ENCODE data around the gene NPY5R. TPM values are rescaled to one million over a fixed set of nuclear protein-coding genes. Genes with fewer than 3 reads are reported as not detected.

NPY5R gene
- total RNA-seq = not detected

GRCh38 chr4:163343604-163344146, at the start of gene NPY5R:
NPY5R (plus strand) TSS chr4:163343892; CDS start chr4:163350274, 6,382 bp downstream.
- Mint-ChIP-seq H3K27me3 (ENCODE audit: low read depth) (peaks cover 37% of the 10 kb centered on the region), H3K36me3 (ENCODE audit: insufficient read depth) (no peaks in the 10 kb centered on the region), H3K4me3 (no peak within 1 kb of the TSS), H3K9me3 (no peaks in the 10 kb centered on the region), H3K4me1 (ENCODE audit: low read depth) (no peaks in the 10 kb centered on the region)
- ATAC-seq (peak in 1 of 2 donors; percentile 40), DNase-seq (no peak)

- Mint-ChIP-seq H3K4me3 (no peak overlapping the region), H3K27me3 (ENCODE audit: low read depth) (peaks cover 4% of the 10 kb centered on the region), H3K4me1 (ENCODE audit: low read depth) (no peaks in the 10 kb centered on the region), H3K36me3 (ENCODE audit: insufficient read depth) (no peaks in the 10 kb centered on the region), H3K9me3 (no peaks in the 10 kb centered on the region)
- no peak for ATAC-seq
- DNase-seq = no peak
Measured at GRCh38 chr4:163295138-163295537, 48.6 kb upstream of the NPY5R start.

- no peaks in the 10 kb centered on the region for H3K4me1 Mint-ChIP-seq (ENCODE audit: low read depth)
- DNase-seq (no peak), ATAC-seq (no peak)
- H3K36me3 Mint-ChIP-seq (ENCODE audit: insufficient read depth) = no peaks in the 10 kb centered on the region
- H3K4me3 Mint-ChIP-seq = no peak overlapping the region
- H3K9me3 Mint-ChIP-seq = no peaks in the 10 kb centered on the region
- no peaks in the 10 kb centered on the region for H3K27me3 Mint-ChIP-seq (ENCODE audit: low read depth)
Measured at GRCh38 chr4:163300445-163300844, 43.2 kb upstream of the NPY5R start.

- no peaks in the 10 kb centered on the region for H3K4me1 Mint-ChIP-seq (ENCODE audit: low read depth)
- no peaks in the 10 kb centered on the region for H3K36me3 Mint-ChIP-seq (ENCODE audit: insufficient read depth)
- H3K9me3 Mint-ChIP-seq = no peaks in the 10 kb centered on the region
- H3K27me3 Mint-ChIP-seq (ENCODE audit: low read depth) = no peaks in the 10 kb centered on the region
- no peak for DNase-seq
- ATAC-seq = no peak
- H3K4me3 Mint-ChIP-seq = no peak overlapping the region
Measured at GRCh38 chr4:163303069-163303468, 40.6 kb upstream of the NPY5R start.

GRCh38 chr4:163309466-163309865, 34.2 kb upstream of the NPY5R start:
- H3K27me3 Mint-ChIP-seq (ENCODE audit: low read depth) = no peaks in the 10 kb centered on the region
- H3K4me1 Mint-ChIP-seq (ENCODE audit: low read depth) = no peaks in the 10 kb centered on the region
- ATAC-seq = no peak
- no peak overlapping the region for H3K4me3 Mint-ChIP-seq
- no peaks in the 10 kb centered on the region for H3K9me3 Mint-ChIP-seq
- H3K36me3 Mint-ChIP-seq (ENCODE audit: insufficient read depth) = no peaks in the 10 kb centered on the region
- DNase-seq = no peak

GRCh38 chr4:163317110-163317509, 26.6 kb upstream of the NPY5R start:
- no peak for ATAC-seq
- DNase-seq = no peak
- Mint-ChIP-seq H3K36me3 (ENCODE audit: insufficient read depth) (no peaks in the 10 kb centered on the region), H3K27me3 (ENCODE audit: low read depth) (no peaks in the 10 kb centered on the region), H3K9me3 (peaks cover 38% of the 10 kb centered on the region), H3K4me3 (no peak overlapping the region), H3K4me1 (ENCODE audit: low read depth) (no peaks in the 10 kb centered on the region)

GRCh38 chr4:163330916-163331628, 12.6 kb upstream of the NPY5R start:
- peaks cover 14% of the 10 kb centered on the region for H3K4me1 Mint-ChIP-seq (ENCODE audit: low read depth)
- no peak overlapping the region for H3K4me3 Mint-ChIP-seq

GRCh38 chr4:163331629-163332376, 11.9 kb upstream of the NPY5R start:
- H3K4me1 Mint-ChIP-seq (ENCODE audit: low read depth) = peaks cover 14% of the 10 kb centered on the region
- peak in 1 of 2 donors; percentile 37 for ATAC-seq
- H3K9me3 Mint-ChIP-seq = no peaks in the 10 kb centered on the region
- no peak overlapping the region for H3K4me3 Mint-ChIP-seq
- DNase-seq = no peak
- no peaks in the 10 kb centered on the region for H3K36me3 Mint-ChIP-seq (ENCODE audit: insufficient read depth)
- H3K27me3 Mint-ChIP-seq (ENCODE audit: low read depth) = peaks cover 50% of the 10 kb centered on the region

More at GRCh38 chr4:163330916-163331628, 12.6 kb upstream of the NPY5R start:
- Mint-ChIP-seq H3K36me3 (ENCODE audit: insufficient read depth) (no peaks in the 10 kb centered on the region), H3K27me3 (ENCODE audit: low read depth) (peaks cover 48% of the 10 kb centered on the region), H3K9me3 (no peaks in the 10 kb centered on the region)
- DNase-seq (no peak), ATAC-seq (no peak)

GRCh38 chr4:163332526-163333406, 10.9 kb upstream of the NPY5R start, which contains the start of gene NPY1R:
NPY1R (minus strand) TSS chr4:163332596; CDS start chr4:163326554, 6,042 bp downstream.
- H3K4me1 Mint-ChIP-seq (ENCODE audit: low read depth) = peaks cover 14% of the 10 kb centered on the region
- no peaks in the 10 kb centered on the region for H3K36me3 Mint-ChIP-seq (ENCODE audit: insufficient read depth)
- H3K4me3 Mint-ChIP-seq = peak within 1 kb of the TSS; percentile 37
- peaks cover 57% of the 10 kb centered on the region for H3K27me3 Mint-ChIP-seq (ENCODE audit: low read depth)
- H3K9me3 Mint-ChIP-seq = no peaks in the 10 kb centered on the region
- no peak for DNase-seq
- peak; percentile 52 to 60 for ATAC-seq

- H3K9me3 Mint-ChIP-seq = no peaks in the 10 kb centered on the region
- no peak for DNase-seq
- H3K4me1 Mint-ChIP-seq (ENCODE audit: low read depth) = peaks cover 14% of the 10 kb centered on the region
- no peak for ATAC-seq
- H3K36me3 Mint-ChIP-seq (ENCODE audit: insufficient read depth) = no peaks in the 10 kb centered on the region
- peaks cover 58% of the 10 kb centered on the region for H3K27me3 Mint-ChIP-seq (ENCODE audit: low read depth)
- H3K4me3 Mint-ChIP-seq = no peak overlapping the region
Measured at GRCh38 chr4:163335384-163335783, 8.3 kb upstream of the NPY5R start.

- H3K4me3 Mint-ChIP-seq = no peak overlapping the region
- ATAC-seq = peak in 1 of 2 donors; percentile 27
- peaks cover 30% of the 10 kb centered on the region for H3K27me3 Mint-ChIP-seq (ENCODE audit: low read depth)
- no peak for DNase-seq
- no peaks in the 10 kb centered on the region for H3K9me3 Mint-ChIP-seq
- H3K4me1 Mint-ChIP-seq (ENCODE audit: low read depth) = no peaks in the 10 kb centered on the region
- no peaks in the 10 kb centered on the region for H3K36me3 Mint-ChIP-seq (ENCODE audit: insufficient read depth)
Measured at GRCh38 chr4:163344147-163345125, 744 bp downstream of the NPY5R start.

- ATAC-seq (no peak), DNase-seq (no peak)
- Mint-ChIP-seq H3K36me3 (ENCODE audit: insufficient read depth) (no peaks in the 10 kb centered on the region), H3K27me3 (ENCODE audit: low read depth) (peaks cover 12% of the 10 kb centered on the region), H3K4me1 (ENCODE audit: low read depth) (no peaks in the 10 kb centered on the region), H3K4me3 (no peak overlapping the region), H3K9me3 (no peaks in the 10 kb centered on the region)
Measured at GRCh38 chr4:163350672-163351071, 7.0 kb downstream of the NPY5R start.

GRCh38 chr4:163353054-163353453, 9.4 kb downstream of the NPY5R start:
- ATAC-seq (no peak), DNase-seq (no peak)
- Mint-ChIP-seq H3K9me3 (no peaks in the 10 kb centered on the region), H3K4me3 (no peak overlapping the region), H3K27me3 (ENCODE audit: low read depth) (peaks cover 2% of the 10 kb centered on the region), H3K4me1 (ENCODE audit: low read depth) (no peaks in the 10 kb centered on the region), H3K36me3 (ENCODE audit: insufficient read depth) (no peaks in the 10 kb centered on the region)
